Measurements from ENCODE around the gene SLC46A1.

GRCh38 chr17:28407130-28407973 lies 1.3 kb upstream of the SLC46A1 start:
- TF ChIP-seq, protein P1, sequence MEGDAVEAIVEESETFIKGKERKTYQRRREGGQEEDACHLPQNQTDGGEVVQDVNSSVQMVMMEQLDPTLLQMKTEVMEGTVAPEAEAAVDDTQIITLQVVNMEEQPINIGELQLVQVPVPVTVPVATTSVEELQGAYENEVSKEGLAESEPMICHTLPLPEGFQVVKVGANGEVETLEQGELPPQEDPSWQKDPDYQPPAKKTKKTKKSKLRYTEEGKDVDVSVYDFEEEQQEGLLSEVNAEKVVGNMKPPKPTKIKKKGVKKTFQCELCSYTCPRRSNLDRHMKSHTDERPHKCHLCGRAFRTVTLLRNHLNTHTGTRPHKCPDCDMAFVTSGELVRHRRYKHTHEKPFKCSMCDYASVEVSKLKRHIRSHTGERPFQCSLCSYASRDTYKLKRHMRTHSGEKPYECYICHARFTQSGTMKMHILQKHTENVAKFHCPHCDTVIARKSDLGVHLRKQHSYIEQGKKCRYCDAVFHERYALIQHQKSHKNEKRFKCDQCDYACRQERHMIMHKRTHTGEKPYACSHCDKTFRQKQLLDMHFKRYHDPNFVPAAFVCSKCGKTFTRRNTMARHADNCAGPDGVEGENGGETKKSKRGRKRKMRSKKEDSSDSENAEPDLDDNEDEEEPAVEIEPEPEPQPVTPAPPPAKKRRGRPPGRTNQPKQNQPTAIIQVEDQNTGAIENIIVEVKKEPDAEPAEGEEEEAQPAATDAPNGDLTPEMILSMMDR (conservative IDR thresholded peaks at IDR 0.05 in 1 of 2, IDR thresholded peaks at IDR 0.05 in 1 of 2; ENCODE audit: low read depth in 1 of 2, low read length in 2 of 2), result no peak
- no peak for TF ChIP-seq EZH2 (IDR thresholded peaks at IDR 0.05; ENCODE audit: low read length, missing control alignments)

Data from fibroblast of lung (primary cell).